Raji (cell line): ENCODE measurements around the gene URB1.

ENCODE experiments used
- POLR2A ChIP-seq: IDR thresholded peaks from 2 replicates; pipeline ENCODE4 v1.6.1; 2011; ENCODE audit warnings: low read depth, low read length, control low read depth; ENCODE audit not compliant: insufficient read depth

URB1 gene

DNA sequence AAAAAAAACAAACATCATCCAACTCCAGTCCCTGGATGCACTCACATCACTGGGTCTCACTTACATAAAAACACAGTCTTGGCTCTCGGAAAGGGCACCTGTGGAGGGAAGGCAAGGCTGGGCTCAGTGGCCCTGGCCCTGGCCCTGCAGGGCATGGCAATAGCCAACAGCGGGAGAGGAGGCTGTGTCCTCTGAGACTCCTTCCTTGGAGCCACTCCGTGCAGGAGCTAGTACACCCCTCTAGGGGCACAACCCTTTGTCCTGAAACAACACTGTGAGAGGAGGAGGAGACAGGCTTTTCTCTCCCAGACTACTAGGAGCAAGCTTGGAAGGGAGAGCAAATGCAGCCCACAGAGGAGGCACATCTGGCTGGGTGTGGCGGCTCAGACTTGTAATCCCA lies 28.0 kb downstream of the URB1 start:
- TF ChIP-seq POLR2A = no peak

GRCh38 chr21:32364387-32364786 lies 28.4 kb downstream of the URB1 start:
- TF ChIP-seq POLR2A = no peak

DNA sequence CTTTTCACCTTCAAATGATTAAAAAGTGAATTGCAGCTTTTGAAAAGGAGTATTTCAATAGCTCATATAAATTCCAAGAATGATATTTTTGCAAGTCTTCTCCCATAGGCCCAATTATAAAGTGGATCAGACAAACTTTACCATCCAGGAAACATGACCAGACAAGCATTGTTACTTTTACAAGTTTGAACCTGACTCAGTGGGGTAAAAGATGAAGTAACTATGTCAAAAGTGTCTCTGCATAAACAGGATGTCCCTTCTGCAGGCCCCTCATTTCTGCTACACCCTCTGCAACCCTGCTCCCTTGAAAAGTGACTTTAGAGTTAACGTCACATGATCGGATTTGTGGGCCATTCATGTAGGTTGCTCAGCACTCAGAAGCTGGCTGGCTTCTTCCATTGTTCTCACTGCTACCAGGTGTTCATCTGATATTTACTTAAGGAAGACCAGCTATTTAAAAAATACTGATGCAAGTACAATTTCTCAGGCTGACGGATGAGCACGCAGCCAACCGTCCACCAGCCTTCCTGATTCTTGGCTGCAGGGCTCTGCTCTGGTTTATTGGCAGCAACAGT lies 32.3 kb downstream of the URB1 start:
- no peak for TF ChIP-seq POLR2A

DNA sequence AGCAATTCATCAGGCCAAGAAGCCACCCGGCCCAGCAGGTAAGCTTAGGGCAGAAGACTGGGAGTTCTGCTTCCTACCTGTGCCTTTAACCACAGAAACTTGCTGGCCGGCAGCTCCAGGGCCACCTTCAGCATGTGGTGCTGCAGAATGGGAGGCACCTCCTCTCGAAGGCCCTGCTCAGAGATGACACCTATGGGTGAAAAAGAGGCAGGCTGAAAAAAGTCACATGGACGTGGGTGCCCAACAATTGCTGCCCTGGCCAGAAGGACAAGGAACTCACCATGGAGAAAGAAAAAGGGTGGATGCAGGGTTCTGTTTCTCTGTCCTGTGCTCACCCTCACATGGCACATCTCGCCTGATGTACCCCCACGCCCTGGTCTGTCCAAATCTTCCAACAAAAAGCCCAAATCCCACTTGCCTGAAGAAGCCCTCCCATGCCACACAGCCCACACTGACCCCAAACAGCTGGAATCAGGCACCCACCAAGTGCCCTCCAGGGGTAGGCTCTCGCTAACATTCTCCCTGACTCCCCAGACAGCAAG lies 33.0 kb downstream of the URB1 start:
- no peak for TF ChIP-seq POLR2A

DNA sequence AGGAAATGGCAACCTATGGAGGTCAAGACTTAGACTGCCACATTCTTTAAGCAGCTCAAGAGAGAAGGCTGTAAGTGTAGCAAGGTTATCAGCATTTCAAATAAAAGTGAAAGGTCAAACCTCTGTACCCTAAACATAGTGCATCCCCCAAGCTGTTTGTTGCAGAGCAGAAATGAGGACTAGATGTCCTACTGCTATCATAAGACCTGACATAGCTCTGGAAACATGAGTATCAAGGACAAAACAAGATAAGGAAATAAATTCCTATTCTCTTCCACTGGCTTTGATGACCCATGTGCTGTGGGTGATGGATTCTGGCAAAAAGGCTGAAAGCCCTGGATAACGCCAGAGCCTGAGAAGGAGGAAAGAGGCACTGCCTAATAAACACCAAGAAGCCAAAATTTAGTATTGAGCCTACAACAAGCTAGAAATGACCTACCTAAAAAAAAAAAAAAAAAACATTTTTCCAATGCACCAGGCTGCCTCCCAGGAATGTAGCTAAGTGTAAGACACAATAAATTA lies 35.9 kb downstream of the URB1 start:
- no peak for TF ChIP-seq POLR2A

DNA sequence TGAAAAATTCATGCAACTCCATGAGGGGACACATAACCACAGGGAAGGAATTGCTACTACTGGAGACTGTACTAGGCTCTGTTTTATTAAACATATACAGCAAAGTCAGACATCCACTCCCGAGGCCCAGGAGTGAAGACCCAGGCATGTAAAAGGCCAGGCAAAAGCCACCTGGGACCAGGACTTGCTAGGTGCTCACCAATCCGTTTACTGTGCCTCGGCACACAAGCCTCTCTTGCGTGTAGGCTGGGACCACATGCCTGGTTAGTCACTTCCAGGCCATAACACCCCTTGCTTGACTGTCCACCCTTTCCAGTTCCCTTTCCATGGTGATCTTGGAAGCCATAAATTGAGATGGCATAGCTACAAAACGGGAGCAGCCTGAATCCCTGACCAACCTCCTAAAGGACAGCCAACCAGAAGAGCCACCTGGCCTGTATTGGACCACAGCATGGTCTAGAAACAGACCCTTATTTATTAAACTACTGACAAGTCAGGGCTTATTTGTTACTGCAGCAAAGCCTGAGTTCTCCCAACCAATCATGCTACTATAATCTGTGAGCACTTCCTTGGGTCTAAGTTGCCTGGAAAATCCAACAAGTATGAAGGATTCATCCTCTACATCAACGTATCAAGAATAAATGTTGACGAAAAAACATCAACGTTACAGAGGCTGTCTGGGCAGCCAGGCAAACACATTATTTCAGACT lies 39.7 kb downstream of the URB1 start:
- TF ChIP-seq POLR2A = no peak

DNA sequence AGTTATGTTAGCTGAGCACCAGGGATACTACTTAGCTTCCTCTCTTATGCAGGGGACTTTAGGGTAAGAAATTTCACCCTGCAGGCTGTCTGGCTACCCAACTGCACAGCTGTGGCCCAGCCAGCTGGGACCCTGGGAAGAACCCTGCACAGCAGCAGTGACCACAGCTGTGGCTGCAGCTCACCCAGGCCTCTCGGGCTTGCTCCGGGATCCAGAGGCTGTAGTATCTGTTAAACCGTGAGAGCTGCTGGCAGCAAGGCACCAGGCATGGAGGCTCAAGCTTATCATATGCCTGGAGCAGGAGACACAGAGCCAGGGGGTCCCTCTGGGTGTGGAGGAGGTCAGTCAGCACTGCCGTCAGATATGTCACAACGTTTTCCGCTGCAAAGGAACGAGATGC lies 40.3 kb downstream of the URB1 start:
- no peak for TF ChIP-seq POLR2A

DNA sequence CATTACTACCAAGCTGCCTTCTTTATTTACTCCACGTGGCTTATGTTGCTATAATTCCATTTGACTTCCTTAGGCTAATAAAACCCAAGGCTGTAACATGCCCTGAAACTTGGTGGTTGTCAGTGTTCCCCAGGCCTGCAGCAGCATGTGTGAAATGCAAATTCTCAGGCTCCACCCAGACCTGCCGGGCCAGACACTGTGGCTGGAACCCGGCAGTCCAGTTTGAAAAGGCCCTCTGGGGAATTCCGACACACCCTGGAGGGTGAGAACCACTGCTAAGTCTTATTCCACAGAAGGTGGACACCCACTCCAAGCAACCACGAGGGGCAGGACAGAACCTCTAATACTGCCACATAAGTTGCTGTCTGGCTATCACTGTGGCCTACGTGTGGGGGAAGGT lies 41.4 kb downstream of the URB1 start:
- TF ChIP-seq POLR2A = no peak

DNA sequence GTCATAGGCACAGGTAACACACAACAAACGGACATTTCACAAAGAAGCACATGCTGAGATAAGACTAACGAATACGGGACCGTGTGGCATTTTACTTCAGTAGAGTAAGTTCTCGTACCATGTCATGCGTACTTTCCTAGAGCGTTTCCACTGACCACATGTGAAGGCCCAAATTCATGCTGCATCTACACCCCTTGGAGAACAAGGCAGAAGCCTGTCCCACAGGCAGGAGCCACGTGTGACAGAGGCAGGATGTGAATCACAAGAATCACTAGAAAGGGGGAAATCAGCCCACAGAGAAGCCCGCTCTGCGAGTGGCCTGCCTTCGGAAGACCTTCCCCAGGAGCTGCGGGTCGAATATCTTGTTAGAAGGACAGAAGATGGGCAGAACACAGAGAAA lies 41.8 kb downstream of the URB1 start:
- no peak for TF ChIP-seq POLR2A

GRCh38 chr21:32350211-32350980 lies 42.4 kb downstream of the URB1 start:
- no peak for TF ChIP-seq POLR2A

DNA sequence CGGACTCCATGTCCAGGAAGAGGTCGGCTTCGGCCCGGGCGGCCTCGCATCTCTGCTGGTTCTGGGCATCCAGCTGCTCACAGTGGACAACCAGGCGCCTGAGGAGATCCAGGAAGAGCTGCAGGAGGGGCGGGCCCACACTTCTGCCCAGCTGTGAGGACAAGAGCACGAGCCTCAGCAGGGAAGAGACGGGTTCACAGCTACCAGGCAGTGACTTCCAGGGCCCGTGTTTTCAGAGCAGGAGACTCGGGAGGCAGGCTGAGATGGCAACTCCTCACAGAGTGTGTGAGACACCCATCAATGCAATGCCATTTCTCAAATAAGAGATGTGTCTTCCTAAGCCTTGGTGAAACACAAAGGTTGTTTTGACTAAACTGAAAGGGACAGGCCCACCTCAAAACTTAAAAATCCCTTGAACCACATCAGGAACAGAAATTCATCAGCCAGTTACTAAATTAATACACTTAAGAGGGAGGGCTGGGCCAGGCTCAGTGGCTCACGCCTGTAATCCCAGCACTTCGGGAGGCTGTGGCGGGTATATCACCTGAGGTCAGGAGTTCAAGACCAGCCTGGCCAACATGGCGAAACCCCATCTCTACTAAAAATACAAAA lies 43.4 kb downstream of the URB1 start:
- TF ChIP-seq POLR2A = no peak

DNA sequence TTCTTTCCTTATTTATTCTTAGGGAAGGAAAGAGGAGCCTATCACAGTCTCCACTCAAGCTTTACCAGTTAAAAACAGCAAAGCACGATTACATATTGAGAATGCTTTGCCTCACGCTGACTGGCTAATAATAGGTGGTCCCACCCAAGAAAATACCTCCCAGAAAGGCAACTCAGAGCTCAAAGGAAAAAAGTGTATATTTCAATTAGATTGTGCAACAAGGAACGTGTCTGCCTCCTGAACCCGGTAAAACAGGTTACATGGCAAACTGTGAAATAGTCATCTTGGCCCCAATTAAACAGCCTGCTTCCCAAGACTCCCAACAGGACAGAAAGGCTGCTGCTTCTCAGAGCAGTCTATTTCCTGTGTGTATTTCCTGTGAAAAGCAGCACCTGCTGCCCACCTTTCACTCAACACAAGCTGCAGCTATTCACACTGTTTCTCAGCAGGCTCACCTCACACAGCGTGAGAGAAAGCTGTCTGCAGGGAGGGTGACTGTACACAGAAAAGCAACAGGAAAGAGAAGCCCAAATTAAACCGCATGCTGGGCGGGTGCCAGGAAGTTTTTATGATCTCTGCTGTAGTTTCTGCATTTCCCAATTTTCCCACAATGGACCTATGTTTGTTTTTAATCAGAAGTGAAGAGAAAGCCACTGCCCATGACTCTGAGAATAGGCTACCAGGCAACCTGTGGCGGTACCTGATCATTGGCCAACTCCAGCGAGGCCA lies 44.0 kb downstream of the URB1 start:
- no peak for TF ChIP-seq POLR2A

DNA sequence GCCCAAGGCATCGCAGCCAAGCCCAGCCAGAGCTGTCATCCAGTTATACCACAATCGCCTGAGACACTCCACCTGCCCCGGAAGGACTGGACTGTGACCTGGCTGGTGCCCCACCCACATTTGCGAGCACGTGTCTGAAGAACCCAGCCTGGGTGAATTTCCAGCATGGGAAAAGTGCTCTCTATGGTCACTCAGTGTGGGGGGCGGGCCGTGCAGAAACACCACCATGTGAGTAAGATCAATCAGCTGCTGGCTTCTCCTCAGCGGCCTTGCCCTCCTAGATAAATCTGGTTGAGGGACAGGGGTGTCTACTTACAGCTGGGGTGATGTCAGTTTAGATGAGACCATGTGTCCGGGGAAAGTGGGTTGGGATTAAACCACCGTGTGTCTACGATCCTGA lies 44.8 kb downstream of the URB1 start:
- no peak for TF ChIP-seq POLR2A

GRCh38 chr21:32347351-32347750 lies 45.5 kb downstream of the URB1 start:
- no peak for TF ChIP-seq POLR2A

DNA sequence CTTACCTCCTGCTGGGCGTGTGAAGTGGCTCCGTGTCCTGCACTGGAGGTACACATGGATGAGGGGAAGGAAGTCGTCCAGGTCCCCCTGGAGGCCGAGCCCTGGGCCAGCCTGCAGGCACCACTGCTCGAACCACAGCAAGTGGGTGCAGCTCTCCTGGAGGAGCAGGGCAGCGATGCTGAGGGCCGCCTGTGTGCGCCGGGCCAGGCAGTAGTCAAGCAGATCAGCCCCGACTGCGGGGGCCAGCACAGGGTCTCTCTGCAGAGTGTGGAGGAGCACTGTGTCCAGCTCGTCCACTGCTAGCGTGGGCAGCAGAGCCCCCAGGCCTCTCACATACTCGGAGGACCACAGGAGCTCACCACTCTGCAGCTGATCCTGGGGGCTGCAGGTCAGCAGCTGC lies 45.9 kb downstream of the URB1 start:
- no peak for TF ChIP-seq POLR2A
